Lower lobe of right lung (tissue), 2 donors: Measurements from ENCODE around the gene AHI1. TPM values are rescaled to one million over a fixed set of nuclear protein-coding genes. Genes with fewer than 3 reads are reported as not detected.
"Not testable (repeated sequence)": the region's sequence is repeated elsewhere in the genome, so short reads cannot be mapped to it uniquely, and the experiment has no call there.

ENCODE experiments used
- ATAC-seq, 2 donors: fragments of 200-7000 bp; cut with Tn5 transposase; one replicate each; pipeline ENCODE4 v1.9.1; 2020 to 2022; ENCODE audit warnings: mild to moderate bottlenecking in 2 of 2, moderate library complexity in 2 of 2
- DNase-seq: peaks from one replicate; pipeline ENCODE4 v3.0.0-alpha.2; 2020
- H3K27ac ChIP-seq: fragments of 200-600 bp; one replicate; pipeline ENCODE4 v1.8.0; 2022
- H3K27me3 ChIP-seq: fragments of 200-600 bp; one replicate; pipeline ENCODE4 v1.8.0; 2022; ENCODE audit warnings: low read depth
- H3K36me3 ChIP-seq: fragments of 200-600 bp; one replicate; pipeline ENCODE4 v1.8.0; 2022; ENCODE audit warnings: mild to moderate bottlenecking
- H3K4me1 ChIP-seq: fragments of 200-600 bp; one replicate; pipeline ENCODE4 v1.8.0; 2022
- H3K4me3 ChIP-seq: fragments of 200-600 bp; one replicate; pipeline ENCODE4 v1.8.0; 2022; ENCODE audit warnings: mild to moderate bottlenecking
- H3K9me3 ChIP-seq: fragments of 200-600 bp; one replicate; pipeline ENCODE4 v1.8.0; 2022
- intact Hi-C: fragments of 100-400 bp; cut with DNase I; formaldehyde crosslinking; loops from one replicate; pipeline ENCODE4 v1.11.0; 2022
- total RNA-seq: library from RNA; stranded (reverse); fragmentation: NEBNext Ultra II Directional; extraction: Animal tissue kit (Norgen Biotek cat#: 25700); gene quantifications from one replicate; pipeline ENCODE4 v1.2.1, GENCODE V29; 2021
- TF ChIP-seq, protein P1 (sequence below): fragments of 200-600 bp; IDR thresholded peaks from one replicate; pipeline ENCODE4 v1.8.0; 2022; ENCODE audit warnings: antibody characterized with exemption, mild to moderate bottlenecking
- donor health status: DM: no; HTN: yes; CAD: no; lungs with severe emphysema.

AHI1 gene
- total RNA-seq, 1 donor from 2014 or later: 31.7 TPM

DNA sequence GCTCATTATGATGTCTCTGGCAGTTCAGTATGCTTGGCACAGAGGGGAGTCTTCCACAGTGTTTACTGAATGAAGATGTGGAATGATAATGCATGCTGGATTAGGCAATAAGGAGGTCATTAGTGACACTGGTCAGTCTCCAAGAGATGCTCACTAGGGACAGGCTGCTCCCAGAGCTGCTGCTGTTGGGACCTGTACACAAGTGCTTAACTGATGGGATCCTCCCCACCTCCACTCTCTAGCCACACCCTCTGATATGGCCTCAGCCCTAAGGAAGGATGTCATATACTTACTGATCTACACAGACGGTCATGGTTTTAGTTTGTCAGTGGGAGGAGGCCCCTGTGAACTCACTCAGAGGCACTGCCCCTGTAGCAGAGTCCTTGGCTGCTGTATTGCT is 243.1 kb downstream of the AHI1 start:
- Histone ChIP-seq H3K36me3 (no peaks in the 10 kb centered on the region), H3K9me3 (no peaks in the 10 kb centered on the region), H3K27me3 (no peaks in the 10 kb centered on the region), H3K4me3 (no peak overlapping the region), H3K27ac (no peak overlapping the region), H3K4me1 (peaks cover 10% of the 10 kb centered on the region)
- DNase-seq: no peak
- intact Hi-C loops: no loop called here
- ATAC-seq: no peak
- TF ChIP-seq, protein P1, sequence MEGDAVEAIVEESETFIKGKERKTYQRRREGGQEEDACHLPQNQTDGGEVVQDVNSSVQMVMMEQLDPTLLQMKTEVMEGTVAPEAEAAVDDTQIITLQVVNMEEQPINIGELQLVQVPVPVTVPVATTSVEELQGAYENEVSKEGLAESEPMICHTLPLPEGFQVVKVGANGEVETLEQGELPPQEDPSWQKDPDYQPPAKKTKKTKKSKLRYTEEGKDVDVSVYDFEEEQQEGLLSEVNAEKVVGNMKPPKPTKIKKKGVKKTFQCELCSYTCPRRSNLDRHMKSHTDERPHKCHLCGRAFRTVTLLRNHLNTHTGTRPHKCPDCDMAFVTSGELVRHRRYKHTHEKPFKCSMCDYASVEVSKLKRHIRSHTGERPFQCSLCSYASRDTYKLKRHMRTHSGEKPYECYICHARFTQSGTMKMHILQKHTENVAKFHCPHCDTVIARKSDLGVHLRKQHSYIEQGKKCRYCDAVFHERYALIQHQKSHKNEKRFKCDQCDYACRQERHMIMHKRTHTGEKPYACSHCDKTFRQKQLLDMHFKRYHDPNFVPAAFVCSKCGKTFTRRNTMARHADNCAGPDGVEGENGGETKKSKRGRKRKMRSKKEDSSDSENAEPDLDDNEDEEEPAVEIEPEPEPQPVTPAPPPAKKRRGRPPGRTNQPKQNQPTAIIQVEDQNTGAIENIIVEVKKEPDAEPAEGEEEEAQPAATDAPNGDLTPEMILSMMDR: no peak

DNA sequence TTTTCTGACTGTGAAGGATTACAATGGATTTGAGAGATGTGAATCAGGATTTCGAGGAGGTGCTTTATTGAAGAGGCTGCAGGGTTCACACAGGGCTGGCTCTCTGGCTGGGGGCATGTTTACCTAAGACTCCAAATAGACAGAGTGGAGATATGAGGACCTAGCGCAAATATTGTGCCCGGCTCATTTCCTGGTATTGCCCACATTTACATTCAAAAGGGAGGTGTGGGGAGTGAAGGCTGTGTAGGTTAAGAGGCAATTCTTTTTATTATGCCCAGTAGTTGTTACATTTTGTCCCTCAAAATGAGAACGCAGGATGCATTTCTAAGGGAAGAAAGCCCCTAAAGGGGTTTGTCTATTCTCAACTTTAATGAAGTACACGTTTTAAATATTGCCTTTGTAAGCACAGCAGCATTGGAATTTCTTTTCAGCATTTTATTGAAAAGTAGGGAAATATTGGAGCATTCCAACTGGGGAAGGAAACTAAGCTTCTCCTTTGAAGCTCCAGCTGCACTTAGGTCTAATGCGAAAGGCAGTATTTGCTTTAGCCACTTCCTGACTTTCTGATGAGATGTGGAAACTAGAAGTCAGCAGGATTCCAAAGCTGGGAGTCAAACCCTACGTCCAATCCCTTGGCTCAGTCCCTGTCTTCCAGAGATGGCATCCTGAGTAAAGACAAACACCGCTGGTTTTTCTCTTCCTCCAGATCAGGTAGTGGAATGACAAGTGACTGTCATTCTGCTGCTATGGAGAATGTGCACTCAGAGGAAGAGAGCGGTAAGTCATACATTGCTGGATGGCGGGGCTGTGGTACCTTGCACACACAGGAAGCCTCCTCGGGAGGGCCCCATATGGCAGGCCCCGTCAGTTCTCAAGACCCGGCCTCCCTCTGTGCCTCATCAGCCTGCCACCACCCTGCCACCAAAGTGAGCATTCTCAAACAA is 245.8 kb downstream of the AHI1 start:
- intact Hi-C loops: no loop called here
- ATAC-seq (peak; percentile 80 to 91), DNase-seq (no peak)
- Histone ChIP-seq H3K4me1 (peaks cover 10% of the 10 kb centered on the region), H3K9me3 (no peaks in the 10 kb centered on the region), H3K27me3 (no peaks in the 10 kb centered on the region), H3K4me3 (no peak overlapping the region), H3K27ac (no peak overlapping the region), H3K36me3 (no peaks in the 10 kb centered on the region)
- TF ChIP-seq, protein P1: no peak

DNA sequence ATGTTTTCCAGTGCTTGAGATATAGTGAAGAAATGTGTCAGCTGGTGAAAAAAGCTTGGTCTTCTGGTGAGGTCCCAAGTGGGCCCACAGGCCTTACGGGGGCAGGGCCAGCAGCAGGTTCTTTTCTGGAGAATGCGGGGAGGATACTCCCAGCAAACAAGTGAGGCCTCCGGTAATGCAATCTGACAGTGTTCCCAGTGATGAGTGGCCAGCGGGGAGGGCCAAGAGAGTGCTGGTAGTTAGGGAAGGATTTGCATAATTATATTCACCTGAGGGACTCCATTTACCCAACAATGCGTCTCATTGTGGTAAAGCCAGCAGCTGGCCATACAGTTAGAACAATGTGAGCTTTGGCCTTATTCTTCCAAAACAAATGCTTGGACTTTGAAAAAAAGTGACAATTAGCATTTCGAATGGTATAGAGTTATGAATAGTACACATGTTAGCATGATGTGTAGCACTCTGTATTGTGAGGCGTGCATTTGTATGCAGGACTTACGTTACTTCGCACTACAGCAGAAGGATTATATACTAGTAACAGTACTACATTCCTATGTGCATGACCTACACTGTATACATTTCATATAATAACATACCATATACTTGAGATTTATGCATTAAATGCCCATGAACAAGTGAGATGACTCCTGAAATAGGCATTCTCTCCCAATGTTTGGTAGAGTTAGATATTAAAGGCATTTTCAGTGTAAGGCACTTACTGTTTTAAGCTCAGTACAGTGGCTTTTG is 246.6 kb downstream of the AHI1 start:
- no peak overlapping the region for H3K27ac ChIP-seq

DNA sequence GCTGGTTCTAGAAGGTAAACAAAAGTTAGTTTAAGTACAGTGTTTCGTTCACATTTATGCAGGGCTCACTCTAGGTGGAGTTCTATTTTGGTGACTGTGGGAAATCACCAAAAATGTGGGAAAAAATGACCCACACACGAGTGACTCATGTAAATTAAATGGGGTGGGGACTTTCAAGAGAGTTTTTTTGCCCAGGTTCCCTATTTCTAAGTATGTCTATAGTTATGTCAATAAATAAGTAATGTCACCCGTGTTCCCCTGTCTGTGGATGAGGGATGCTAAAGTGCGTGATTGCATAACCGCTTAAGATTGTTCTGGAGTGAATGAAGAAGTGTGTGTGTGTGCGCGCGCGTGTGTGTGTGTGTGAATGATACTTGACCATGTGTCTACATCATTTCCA is 247.3 kb downstream of the AHI1 start:
- peak; percentile 43 to 62 for ATAC-seq
- no peak overlapping the region for H3K27ac ChIP-seq

More for the DNA sequence above, 246.6 kb downstream of the AHI1 start:
- peak; percentile 23 to 30 for ATAC-seq
- Histone ChIP-seq H3K4me3 (no peak overlapping the region), H3K27me3 (no peaks in the 10 kb centered on the region), H3K36me3 (no peaks in the 10 kb centered on the region), H3K9me3 (no peaks in the 10 kb centered on the region), H3K4me1 (peaks cover 10% of the 10 kb centered on the region)
- TF ChIP-seq, protein P1: no peak
- no peak for DNase-seq
- intact Hi-C loops: no loop called here

DNA sequence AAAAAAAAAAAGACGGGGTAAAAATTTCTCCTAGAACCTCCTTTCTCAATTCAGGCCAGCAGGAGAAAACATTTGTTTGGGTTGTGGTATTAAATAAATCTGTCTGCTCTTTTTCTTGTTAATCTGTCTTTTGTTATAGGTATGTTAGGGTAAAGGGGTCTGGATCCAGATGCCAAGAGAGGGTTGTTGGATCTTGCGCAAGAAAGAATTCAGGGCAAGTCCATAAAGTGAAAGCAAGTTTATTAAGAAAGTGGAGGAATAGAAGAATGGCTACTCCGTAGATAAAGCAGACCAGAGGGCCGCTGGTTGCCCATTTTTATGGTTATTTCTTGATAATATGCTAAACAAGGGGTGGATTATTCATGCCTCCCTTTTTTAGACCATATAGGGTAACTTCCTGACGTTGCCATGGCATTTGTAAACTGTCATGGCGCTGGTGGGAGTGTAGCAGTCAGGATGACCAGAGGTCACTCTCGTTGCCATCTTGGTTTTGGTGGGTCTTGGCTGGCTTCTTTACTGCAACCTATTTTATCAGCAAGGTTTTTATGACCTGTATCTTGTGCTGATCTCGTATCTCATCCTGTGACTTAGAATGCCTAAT is 251.0 kb downstream of the AHI1 start:
- DNase-seq, H3K9me3 ChIP-seq, H3K27ac ChIP-seq, ATAC-seq, H3K36me3 ChIP-seq, H3K4me3 ChIP-seq, intact Hi-C loops, H3K27me3 ChIP-seq: not testable (repeated sequence)
- peaks cover 10% of the 10 kb centered on the region for H3K4me1 ChIP-seq

More for the DNA sequence above, 247.3 kb downstream of the AHI1 start:
- H3K4me3 ChIP-seq: no peak overlapping the region
- H3K9me3 ChIP-seq: no peaks in the 10 kb centered on the region
- DNase-seq: no peak
- H3K27me3 ChIP-seq: no peaks in the 10 kb centered on the region
- H3K36me3 ChIP-seq: no peaks in the 10 kb centered on the region
- intact Hi-C loops: no loop called here
- H3K4me1 ChIP-seq: peaks cover 10% of the 10 kb centered on the region
- TF ChIP-seq, protein P1: no peak
